Measurements from ENCODE around the gene ZNF775. TPM values are rescaled to one million over a fixed set of nuclear protein-coding genes. Genes with fewer than 3 reads are reported as not detected.

ZNF775 gene
- total RNA-seq, 1 donor from 2014 or later, result 10.1 TPM

- Histone ChIP-seq H3K27me3 (ENCODE audit: control insufficient read depth, insufficient read depth, low read length) (no peaks in the 10 kb centered on the region), H3K4me3 (ENCODE audit: low read depth, low read length) (no peak overlapping the region), H3K36me3 (ENCODE audit: control insufficient read depth, insufficient read depth, low read length) (no peaks in the 10 kb centered on the region)
- no peak for DNase-seq (ENCODE audit: low read depth)
- TF ChIP-seq CTCF (IDR thresholded peaks at IDR 0.05; ENCODE audit: insufficient read depth, low read length, poor library complexity, severe bottlenecking), result no peak
These were observed 55.1 kb downstream of the ZNF775 start for GRCh38 chr7:150434240-150434639.

DNA sequence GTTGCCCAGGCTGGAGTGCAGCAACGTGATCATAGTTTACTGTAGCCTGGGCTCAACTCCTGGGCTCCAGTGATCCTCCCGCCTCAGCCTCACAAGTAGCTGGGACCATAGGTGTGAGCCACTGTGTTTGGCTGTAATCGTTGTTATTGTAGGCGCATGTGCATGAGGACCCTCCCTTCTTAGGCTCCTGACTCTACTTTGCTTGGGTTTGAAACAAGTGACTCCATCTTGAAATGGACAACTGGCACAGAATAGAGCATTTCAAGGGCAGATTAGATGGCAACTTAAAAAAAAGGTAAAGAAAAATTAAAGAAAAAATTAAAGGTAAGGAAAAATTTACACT, 55.9 kb downstream of the ZNF775 start:
- H3K27me3 ChIP-seq (ENCODE audit: control insufficient read depth, insufficient read depth, low read length), result no peaks in the 10 kb centered on the region

DNA sequence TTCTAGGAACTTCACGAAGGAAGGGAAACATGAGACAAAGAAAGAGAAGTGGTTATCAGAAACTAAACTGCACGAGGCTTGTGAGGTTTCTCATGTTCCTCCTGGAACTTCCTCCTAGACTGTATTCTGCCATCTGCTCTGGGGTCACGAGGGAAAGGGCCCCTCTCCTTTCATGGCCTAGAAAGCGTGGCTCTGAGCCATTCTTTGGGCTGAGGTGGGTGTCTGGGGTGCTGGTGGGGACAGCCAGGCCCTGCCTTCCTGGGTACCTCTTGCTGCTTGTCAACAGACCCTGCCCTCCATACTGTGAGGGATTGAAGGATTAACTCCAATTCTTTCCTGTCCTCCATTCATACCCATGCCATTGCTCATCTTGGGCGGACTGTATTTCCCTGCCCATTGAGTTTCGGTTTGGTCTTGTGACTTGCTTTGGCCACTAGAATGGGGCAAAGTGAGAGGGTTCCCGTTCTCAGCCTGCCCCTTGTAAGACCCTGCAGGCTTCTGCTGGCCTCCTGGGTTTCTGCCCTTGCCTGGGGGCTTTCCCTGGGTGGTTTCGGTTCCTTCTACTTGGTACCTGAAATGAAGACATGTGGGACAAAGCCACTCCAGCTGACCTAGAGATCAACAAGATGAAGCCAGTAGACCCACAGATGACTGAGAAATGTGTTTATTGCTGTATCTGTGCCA, 56.4 kb downstream of the ZNF775 start:
- no peak for TF ChIP-seq CTCF (IDR thresholded peaks at IDR 0.05; ENCODE audit: insufficient read depth, low read length, poor library complexity, severe bottlenecking)

More for the DNA sequence above, 55.9 kb downstream of the ZNF775 start:
- DNase-seq (ENCODE audit: low read depth), result no peak
- no peak for TF ChIP-seq CTCF (IDR thresholded peaks at IDR 0.05; ENCODE audit: insufficient read depth, low read length, poor library complexity, severe bottlenecking)
- Histone ChIP-seq H3K36me3 (ENCODE audit: control insufficient read depth, insufficient read depth, low read length) (no peaks in the 10 kb centered on the region), H3K4me3 (ENCODE audit: low read depth, low read length) (no peak overlapping the region)

DNA sequence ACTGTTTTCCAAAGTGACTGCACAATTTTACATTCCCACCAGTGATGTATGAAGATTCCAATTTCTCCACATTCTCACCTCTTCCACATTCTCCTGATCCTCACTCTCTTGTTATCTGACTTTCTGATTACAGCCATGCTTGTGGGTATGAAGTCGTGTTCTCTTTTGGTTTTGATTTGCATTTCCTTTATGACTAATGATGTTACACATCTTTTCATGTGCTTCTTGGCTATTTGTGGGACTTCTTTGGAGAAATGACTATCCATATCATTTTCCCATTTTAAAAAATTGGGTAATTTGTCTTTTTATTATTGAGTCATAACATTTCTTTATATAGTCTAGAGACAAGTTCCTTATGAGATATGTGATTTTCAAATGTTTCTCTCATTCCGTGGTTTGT, 60.8 kb downstream of the ZNF775 start:
- H3K27me3 ChIP-seq (ENCODE audit: control insufficient read depth, insufficient read depth, low read length), result no peaks in the 10 kb centered on the region
- no peak overlapping the region for H3K4me3 ChIP-seq (ENCODE audit: low read depth, low read length)
- no peak for DNase-seq (ENCODE audit: low read depth)
- no peak for TF ChIP-seq CTCF (IDR thresholded peaks at IDR 0.05; ENCODE audit: insufficient read depth, low read length, poor library complexity, severe bottlenecking)
- H3K36me3 ChIP-seq (ENCODE audit: control insufficient read depth, insufficient read depth, low read length), result no peaks in the 10 kb centered on the region

More for the DNA sequence above, 56.4 kb downstream of the ZNF775 start:
- no peaks in the 10 kb centered on the region for H3K36me3 ChIP-seq (ENCODE audit: control insufficient read depth, insufficient read depth, low read length)
- no peak overlapping the region for H3K4me3 ChIP-seq (ENCODE audit: low read depth, low read length)
- DNase-seq (ENCODE audit: low read depth), result no peak
- no peaks in the 10 kb centered on the region for H3K27me3 ChIP-seq (ENCODE audit: control insufficient read depth, insufficient read depth, low read length)

DNA sequence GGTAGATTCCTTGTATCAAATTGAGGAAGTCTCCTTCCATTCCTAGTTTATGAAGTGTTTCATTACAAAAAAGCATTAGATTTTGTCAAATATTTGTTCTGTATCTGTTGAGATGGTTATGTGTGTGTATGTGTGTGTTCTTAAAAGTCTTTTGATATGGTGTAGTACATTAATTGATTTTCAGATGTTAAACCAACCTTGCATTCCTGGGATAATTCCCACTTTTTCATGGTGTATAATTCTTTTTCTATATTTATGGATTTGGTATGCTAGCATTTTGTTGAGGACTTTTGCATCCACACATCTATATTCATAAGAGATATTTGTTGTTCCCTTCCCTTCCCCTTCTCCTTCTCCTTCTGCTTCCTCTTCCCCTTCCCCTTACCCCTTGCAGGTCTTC, 62.4 kb downstream of the ZNF775 start:
- Histone ChIP-seq H3K4me3 (ENCODE audit: low read depth, low read length) (no peak overlapping the region), H3K27me3 (ENCODE audit: control insufficient read depth, insufficient read depth, low read length) (no peaks in the 10 kb centered on the region), H3K36me3 (ENCODE audit: control insufficient read depth, insufficient read depth, low read length) (no peaks in the 10 kb centered on the region)
- TF ChIP-seq CTCF (IDR thresholded peaks at IDR 0.05; ENCODE audit: insufficient read depth, low read length, poor library complexity, severe bottlenecking), result no peak
- no peak for DNase-seq (ENCODE audit: low read depth)

DNA sequence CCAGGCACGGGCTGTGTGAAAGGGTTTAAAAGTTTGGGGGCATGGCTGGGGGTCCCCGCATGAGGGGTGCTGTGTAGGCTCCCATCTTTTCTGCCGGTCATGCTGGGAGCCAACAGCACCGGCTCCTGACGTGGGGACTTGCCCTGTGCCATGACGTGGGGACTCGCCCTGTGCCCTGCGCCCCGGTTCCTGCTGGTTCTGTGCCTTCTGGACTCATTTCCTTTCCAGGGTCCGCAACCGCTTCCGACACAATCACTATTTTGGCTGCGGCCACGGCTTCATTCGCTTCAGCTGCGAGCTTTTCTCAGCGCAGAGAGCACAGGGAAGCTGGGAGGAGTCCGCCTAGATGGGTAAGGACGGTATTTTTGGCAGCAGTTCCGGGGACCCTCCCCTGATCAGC, 63.7 kb downstream of the ZNF775 start:
- Histone ChIP-seq H3K4me3 (ENCODE audit: low read depth, low read length) (no peak overlapping the region), H3K36me3 (ENCODE audit: control insufficient read depth, insufficient read depth, low read length) (no peaks in the 10 kb centered on the region), H3K27me3 (ENCODE audit: control insufficient read depth, insufficient read depth, low read length) (no peaks in the 10 kb centered on the region)
- TF ChIP-seq CTCF (IDR thresholded peaks at IDR 0.05; ENCODE audit: insufficient read depth, low read length, poor library complexity, severe bottlenecking), result no peak
- no peak for DNase-seq (ENCODE audit: low read depth)
